Amniotic epithelial cell (primary cell): ENCODE measurements around the gene TRIM51.
"Not testable (repeated sequence)": the region's sequence is repeated elsewhere in the genome, so short reads cannot be mapped to it uniquely, and the experiment has no call there.

ENCODE experiments used
- DNase-seq: peaks from one replicate; pipeline ENCODE4 v3.0.0-alpha.2; 2010; ENCODE audit warnings: low read depth

The TRIM51 gene, protein sequence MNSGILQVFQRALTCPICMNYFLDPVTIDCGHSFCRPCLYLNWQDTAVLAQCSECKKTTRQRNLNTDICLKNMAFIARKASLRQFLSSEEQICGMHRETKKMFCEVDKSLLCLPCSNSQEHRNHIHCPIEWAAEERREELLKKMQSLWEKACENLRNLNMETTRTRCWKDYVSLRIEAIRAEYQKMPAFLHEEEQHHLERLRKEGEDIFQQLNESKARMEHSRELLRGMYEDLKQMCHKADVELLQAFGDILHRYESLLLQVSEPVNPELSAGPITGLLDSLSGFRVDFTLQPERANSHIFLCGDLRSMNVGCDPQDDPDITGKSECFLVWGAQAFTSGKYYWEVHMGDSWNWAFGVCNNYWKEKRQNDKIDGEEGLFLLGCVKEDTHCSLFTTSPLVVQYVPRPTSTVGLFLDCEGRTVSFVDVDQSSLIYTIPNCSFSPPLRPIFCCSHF

DNA sequence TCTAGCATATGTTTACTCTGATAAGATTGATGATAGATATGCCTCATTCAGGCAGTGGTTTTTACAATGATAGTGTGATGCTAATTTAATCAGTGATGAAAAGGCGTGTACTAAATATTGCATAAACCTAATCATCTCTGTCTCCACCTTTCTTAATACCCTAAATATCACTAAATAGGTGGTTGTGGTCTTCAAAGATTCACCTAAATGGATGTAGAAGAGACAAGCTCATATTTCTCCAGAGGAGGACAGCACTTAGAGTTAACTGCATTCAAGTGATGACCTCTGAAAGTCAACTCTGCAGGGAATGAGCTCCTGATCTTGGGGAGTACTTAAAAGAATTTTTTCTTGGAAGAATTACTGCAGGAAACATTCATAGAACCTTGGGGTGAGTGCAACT lies at the start of gene TRIM51:
Gene TRIM51, plus strand, starts transcription at position 301 of the 400 bp plus-strand sequence. CDS start 2,132 bp downstream, outside the sequence.
- DNase-seq, result not testable (repeated sequence)

DNA sequence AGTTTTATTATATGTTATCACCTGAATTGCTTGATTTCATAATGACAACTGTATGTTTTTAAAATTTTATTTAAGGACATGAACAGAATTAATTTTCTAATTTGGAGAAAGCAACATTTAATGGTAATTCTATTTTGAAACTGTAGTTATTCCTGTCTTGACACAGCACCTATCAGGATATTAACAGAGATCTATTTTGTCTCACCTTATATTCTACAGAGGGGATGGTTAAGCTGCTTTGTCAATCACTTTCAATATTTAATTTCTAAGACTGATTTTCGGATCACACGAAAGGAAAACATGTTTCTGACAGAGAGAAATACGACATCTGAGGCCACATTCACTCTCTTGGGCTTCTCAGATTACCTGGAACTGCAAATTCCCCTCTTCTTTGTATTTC lies 44.6 kb upstream of the TRIM51 start, which contains the start of gene OR5D16:
Gene OR5D16, plus strand, starts transcription at position 301 of the 400 bp plus-strand sequence. Its CDS starts 0 bp downstream, at position 301.
- no peak for DNase-seq

DNA sequence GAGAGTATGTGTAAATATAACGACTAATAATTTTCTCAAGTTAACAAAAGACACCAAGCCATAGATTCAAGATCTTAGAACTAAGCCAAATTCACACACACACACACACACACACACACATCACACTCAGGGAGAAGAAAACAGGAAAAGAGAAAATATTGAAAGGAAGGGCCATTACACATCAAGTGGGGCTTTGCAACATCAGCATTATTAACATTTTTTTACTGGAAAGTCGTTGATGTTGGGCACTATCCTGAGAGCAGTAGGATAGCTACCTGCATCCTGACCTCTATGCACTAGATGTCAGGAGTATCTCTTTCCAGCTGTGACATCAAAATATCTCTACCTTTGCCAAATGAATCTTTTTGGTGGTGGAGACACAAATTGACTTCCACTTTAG lies 35.6 kb upstream of the TRIM51 start:
- no peak for DNase-seq

DNA sequence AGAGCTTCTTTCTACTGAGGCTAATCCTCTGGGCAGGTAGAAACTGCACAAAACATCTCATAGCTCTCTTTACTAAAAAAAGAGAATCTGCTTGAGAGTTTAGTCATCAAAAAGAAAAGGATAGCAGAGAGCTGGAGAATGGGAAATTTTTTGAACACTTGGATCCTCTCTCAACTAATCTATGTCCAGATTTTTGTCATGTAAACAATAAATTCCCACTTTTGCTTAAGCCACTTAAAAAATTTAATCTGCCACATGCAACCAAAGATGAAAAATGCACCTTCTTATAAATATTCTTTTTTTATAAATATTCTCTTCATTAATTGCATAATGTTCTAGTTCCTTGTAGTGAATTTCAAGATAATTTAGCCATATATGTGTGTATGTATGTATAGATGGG lies 34.1 kb upstream of the TRIM51 start:
- DNase-seq, result no peak

DNA sequence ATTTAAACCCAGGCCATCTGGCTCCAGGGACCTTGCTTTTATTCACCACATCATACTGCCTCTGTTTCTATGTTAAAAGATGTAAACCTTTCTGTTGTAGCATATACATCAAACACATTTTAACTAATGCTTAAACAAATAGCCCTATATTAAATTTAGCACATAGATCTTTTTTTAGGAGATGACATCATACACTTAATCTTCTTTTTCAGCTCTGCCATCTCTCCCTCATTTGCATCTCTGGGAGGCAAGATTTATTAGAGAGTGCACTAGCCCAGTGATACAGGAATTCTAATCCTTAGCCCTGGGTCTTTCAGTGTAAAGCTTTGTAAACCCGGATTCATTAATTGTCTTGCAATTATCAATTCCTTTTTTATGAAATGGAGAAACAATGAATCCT lies 31.0 kb upstream of the TRIM51 start:
- DNase-seq, result no peak

DNA sequence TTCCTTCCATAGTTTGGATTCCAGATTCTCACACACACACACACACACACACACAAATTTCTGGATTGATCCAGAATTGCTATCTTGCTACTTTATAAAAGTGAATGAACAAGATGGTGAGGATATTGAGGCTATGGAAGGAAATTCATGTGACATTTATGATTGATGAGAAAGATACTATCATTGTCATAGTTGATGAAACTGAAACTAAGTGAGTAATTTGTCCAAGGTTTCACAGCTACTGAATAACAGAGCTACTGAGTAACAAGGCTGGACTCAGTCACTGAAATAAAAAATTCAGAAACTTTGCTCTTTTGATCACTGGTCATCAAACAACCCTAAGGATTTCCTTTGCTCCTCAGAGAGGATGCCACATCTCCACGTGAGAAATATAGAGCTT lies 28.4 kb upstream of the TRIM51 start:
- no peak for DNase-seq

DNA sequence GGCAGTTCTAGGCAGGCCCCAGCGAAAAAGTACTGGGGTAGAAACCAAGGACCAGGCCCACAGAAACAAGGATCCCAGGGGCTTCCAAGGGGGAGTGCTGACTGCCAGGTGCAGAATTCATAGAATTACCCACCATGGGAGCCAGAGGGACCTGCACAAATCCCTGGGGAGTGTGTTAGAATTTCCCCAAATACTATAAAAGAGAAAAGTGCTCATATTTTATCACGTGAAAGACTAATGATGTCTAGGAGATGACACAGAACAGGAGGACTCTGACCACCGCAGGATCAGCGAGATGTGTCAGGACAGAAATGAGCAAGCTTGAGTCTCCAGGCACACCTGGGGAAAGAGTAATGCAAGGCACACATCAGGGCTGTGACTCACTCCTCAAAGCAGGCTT lies 15.7 kb upstream of the TRIM51 start:
- DNase-seq, result not testable (repeated sequence)

DNA sequence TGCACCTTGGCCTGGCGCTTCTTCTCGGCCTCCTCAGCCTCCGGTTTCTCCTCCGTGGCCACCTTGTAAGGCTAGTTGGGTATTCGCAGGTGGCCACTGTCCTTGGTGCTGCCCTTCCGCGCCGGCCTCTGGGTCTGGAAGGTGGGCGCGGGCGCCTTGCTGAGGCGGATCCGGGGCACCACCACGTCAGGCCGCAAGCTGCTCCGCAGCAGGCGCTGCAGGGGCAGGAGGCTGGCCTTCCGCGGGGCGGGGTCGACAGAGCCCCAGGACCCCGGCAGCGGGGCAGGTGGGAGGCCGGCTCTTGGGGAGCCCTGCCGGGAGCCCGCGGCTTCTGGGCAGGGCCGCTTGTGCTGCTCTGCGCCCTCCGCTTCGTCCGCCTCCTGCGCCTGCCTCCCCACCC lies 10.4 kb upstream of the TRIM51 start:
- DNase-seq, result not testable (repeated sequence)

DNA sequence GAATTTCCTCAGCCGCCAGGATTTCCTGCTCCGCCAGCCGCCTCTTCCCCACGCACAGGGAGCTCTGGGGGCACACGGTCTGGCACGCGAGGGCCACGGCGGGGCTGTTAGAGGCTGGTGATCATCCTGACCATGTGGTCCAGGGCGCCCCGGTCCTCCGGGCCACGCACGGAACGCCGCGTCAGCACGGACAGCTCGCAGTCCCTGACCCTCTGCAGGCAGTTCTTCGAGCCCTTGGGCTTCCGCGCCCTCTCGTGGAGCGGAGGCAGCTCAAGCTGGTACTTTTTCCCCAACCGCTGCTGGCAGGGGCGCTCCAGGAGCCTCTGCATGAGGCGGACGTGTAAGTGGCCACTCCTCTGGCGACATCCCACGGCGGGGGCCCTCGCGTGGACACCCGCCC lies 10.0 kb upstream of the TRIM51 start:
- DNase-seq, result not testable (repeated sequence)

DNA sequence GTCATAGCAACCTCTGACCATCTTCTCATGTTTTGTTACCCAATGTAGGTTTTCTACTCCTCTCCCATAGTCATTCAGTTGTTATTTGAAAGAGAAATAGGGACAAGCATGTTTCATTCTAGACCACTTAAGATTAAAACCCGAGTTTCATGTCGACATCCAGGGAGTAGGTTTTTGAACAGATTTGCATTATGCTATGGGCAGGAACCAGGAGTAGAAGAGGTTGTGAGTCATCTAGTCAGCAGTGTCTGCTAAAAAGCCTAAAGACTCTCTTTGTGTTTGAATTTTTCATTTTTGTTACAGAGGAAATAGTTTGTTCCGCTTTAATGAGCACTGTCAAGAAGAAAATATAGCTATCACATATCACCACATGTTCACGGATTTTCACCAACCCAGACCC lies 1.9 kb downstream of the TRIM51 start:
- DNase-seq, result not testable (repeated sequence)

DNA sequence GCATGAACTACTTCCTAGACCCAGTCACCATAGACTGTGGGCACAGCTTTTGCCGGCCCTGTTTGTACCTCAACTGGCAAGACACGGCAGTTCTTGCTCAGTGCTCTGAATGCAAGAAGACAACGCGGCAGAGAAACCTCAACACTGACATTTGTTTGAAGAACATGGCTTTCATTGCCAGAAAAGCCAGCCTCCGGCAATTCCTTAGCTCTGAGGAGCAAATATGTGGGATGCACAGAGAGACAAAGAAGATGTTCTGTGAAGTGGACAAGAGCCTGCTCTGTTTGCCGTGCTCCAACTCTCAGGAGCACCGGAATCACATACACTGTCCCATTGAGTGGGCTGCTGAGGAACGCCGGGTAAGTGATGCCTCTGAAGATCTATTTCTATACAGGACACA lies 2.4 kb downstream of the TRIM51 start:
- DNase-seq, result not testable (repeated sequence)

DNA sequence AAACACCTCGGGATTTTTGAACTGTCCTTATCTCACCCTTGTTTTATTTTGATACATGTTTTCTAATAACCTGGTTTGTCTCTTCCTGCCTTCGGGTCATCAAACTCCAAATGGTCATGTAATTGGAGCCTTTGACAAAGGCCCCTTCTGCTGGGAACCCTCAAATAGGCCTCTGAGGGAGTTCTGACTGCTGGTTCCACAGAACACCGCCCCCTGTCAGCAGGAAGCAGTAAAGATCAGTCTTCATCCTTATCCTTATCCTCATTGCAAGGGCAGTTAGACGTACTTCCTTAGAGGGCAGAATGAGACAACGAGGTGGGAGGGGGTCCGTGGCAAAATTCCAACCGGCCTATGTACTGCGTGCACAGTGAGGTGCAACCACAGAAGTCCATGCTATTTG lies 12.1 kb downstream of the TRIM51 start:
- no peak for DNase-seq

DNA sequence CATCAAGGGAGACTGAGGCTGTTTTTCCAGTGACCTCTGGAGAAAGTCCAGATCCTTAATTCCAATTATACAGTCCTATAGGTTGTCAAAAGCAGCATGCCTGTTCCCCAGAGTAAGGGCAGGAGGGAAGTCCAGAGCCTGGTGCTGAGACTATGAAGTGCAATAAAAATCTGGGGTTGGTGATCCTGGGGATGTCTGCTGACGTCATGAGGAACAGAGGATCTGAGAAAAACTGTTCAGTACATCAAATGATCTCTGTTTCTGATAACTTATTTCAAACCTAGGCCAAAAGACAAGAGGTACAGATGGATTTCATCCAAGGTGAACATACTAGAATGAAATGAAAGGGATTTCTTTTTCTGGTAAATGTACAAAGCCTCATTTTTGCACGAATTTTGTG lies 19.2 kb downstream of the TRIM51 start:
- DNase-seq, result no peak

DNA sequence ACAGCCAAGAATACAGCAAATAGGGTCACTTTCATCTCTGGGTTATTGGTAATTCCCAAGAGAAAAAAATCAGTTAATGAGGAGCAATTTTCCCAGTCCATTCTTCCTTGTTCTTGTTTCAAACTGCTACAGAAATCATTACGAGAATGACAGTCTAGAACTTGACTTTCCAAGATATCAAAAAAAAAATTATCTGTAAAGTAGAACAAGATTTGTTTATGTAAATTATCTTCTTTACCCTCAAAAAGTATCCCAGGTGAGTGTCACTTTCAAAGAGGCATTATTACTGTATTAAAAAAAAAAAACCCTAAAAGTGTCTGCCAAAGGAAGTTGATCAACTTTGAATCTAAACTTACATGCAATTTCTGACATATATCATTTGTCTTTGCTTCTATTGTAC lies 31.4 kb downstream of the TRIM51 start, which contains the start of gene OR5W2:
Gene OR5W2, minus strand, starts transcription at position 101 of the 400 bp plus-strand sequence. Its CDS starts 0 bp downstream, at position 101.
- no peak for DNase-seq

DNA sequence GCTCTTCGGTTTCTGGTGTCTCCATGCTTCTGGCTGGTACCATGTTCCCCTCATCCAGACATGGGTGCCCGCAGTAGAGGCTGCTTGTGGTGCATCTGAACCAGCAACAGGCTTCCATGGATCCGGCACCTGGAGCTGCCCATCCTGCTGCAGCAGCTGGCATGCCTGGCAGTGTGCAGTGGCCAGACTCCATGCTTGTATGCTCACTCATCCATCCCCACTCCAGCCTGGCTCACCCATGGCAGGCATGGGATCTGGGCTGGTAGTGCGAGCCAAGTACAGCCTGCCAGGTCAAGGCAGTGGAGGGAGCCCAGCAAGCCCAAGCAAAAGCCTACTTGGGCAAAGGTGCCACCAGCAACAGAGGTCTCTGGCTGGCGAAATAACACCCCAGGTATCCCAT lies 37.4 kb downstream of the TRIM51 start:
- no peak for DNase-seq

DNA sequence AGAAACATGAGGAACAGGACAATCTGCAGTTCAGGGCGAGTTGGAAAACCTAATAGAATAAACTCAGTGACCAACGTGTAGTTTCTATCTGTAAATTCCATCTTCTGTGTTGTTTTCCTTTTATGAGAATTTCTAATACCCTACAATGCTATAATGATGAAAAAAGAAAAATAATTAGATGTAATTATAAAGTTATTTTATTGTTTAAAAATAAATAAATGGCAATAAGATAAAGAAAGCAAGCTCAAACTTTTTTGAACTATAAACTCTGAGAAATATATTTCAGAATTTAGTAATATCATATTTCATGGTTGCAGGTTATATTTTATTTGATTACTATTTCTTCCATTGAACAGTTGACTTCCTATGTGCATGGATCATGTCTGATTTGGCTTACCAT lies 53.2 kb downstream of the TRIM51 start, which contains the start of gene OR5I1:
Gene OR5I1, minus strand, starts transcription at position 101 of the 400 bp plus-strand sequence. Its CDS starts 0 bp downstream, at position 101.
- DNase-seq, result no peak
